K562 (cell line): ENCODE measurements around the gene CPZ. TPM values are rescaled to one million over a fixed set of nuclear protein-coding genes. Genes with fewer than 3 reads are reported as not detected.

Source experiments
- ATAC-seq: fragments of 200-7000 bp; cut with Tn5 transposase; 3 replicates; pipeline ENCODE4 v1.9.1; 2020; ENCODE audit warnings: moderate library complexity
- BruUV-seq: library from RNA; stranded (reverse); fragments of 400-500 nt; replicated peaks from 2 replicates; lab custom pipeline; 2021; lab: Mats Ljungman, UMichigan
- CTCF ChIA-PET: fragments of 300-600 bp; formaldehyde crosslinking; extraction: SDS; loops from one replicate; lab custom pipeline; 2021; ENCODE audit warnings: low intra/inter-chr PET ratio; lab: Yijun Ruan, JAX
- POLR2A ChIA-PET: fragments of 300-600, 350-650 bp; sonication (Branson Sonifier 250); formaldehyde crosslinking; extraction: SDS; loops from one replicate; lab custom pipeline; 2021; ENCODE audit warnings: antibody characterized with exemption, inconsistent platforms; lab: Yijun Ruan, JAX
- DNase-seq, 4 experiments: peaks; one replicate each; pipeline versions ENCODE4 v3.0.0 to v3.0.0-alpha.2; 2011 to 2018; ENCODE audit warnings: low spot score in 3 of 4, mixed read lengths in 3 of 4; ENCODE audit errors: extremely low read depth in 1 of 4
- FAIRE-seq: peaks from 2 replicates; lab custom pipeline; 2011; peaks lifted over from hg19 to GRCh38; lab: Jason Lieb, UNC
- H2AFZ ChIP-seq: 2 replicates; pipeline ENCODE4 v1.6.0; 2011; ENCODE audit warnings: low read depth, low read length, control low read depth, inconsistent platforms
- H3K27ac ChIP-seq: fragments of 200-600 bp; 3 replicates; pipeline ENCODE4 v1.8.0; 2011; ENCODE audit warnings: low read depth, mild to moderate bottlenecking, control low read depth, inconsistent platforms, low read length, moderate library complexity, mixed read lengths; ENCODE audit errors: extremely low read depth
- H3K27me3 ChIP-seq, 2 experiments: fragments of 300-600 bp in 1 of 2; 2 replicates in 1 of 2; 3 replicates in 1 of 2; pipeline versions ENCODE4 v1.6.0 to v1.8.0; 2011; ENCODE audit warnings: inconsistent platforms in 2 of 2, low read length in 2 of 2, mild to moderate bottlenecking in 1 of 2, mixed read lengths in 1 of 2, moderate library complexity in 1 of 2; ENCODE audit not compliant: control insufficient read depth in 2 of 2, insufficient read depth in 2 of 2
- H3K36me3 ChIP-seq: fragments of 300-600 bp; 3 replicates; pipeline ENCODE4 v1.8.0; 2011; ENCODE audit warnings: mild to moderate bottlenecking, low read length, inconsistent platforms; ENCODE audit not compliant: control insufficient read depth, insufficient read depth
- H3K4me1 ChIP-seq, 2 experiments: fragments of 200-600 bp in 1 of 2; replicated peaks in 1 of 2; 2 replicates in 1 of 2; 3 replicates in 1 of 2; pipeline versions ENCODE4 v1.5.1 to v1.8.0; 2011; ENCODE audit warnings: inconsistent platforms in 2 of 2, low read length in 2 of 2, mild to moderate bottlenecking in 1 of 2, mixed read lengths in 1 of 2, moderate library complexity in 1 of 2; ENCODE audit not compliant: control insufficient read depth in 2 of 2, insufficient read depth in 2 of 2
- H3K4me2 ChIP-seq: 2 replicates; pipeline ENCODE4 v1.6.1; 2011; ENCODE audit warnings: low read length, control low read depth, inconsistent platforms, mixed read lengths; ENCODE audit not compliant: insufficient read depth
- H3K4me3 ChIP-seq: fragments of 200-600 bp; sonication (generic), shearing (Covaris generic); 2 replicates; pipeline ENCODE4 v1.5.1; 2016; ENCODE audit warnings: control low read depth, inconsistent platforms
- H3K79me2 ChIP-seq: fragments of 200-600 bp; 3 replicates; pipeline ENCODE4 v1.8.0; 2011; ENCODE audit warnings: low read length, inconsistent platforms; ENCODE audit not compliant: control insufficient read depth, insufficient read depth
- H3K9ac ChIP-seq, 2 experiments: 2 replicates each; pipeline versions ENCODE4 v1.6.0 to v1.6.1; 2011; ENCODE audit warnings: low read depth in 2 of 2, low read length in 2 of 2, control low read depth in 1 of 2, inconsistent platforms in 1 of 2, mild to moderate bottlenecking in 1 of 2, mixed read lengths in 1 of 2; ENCODE audit not compliant: insufficient read depth in 1 of 2
- H3K9me1 ChIP-seq: one replicate; pipeline ENCODE4 v1.6.0; 2011; ENCODE audit warnings: inconsistent platforms, mild to moderate bottlenecking, low read length, moderate library complexity; ENCODE audit not compliant: control insufficient read depth, insufficient read depth
- H3K9me3 ChIP-seq: replicated peaks from 2 replicates; pipeline ENCODE4 v1.5.1; 2011; ENCODE audit warnings: low read depth, low read length, inconsistent platforms; ENCODE audit not compliant: control insufficient read depth, insufficient read depth
- H4K20me1 ChIP-seq: replicated peaks from 2 replicates; pipeline ENCODE4 v1.6.1; 2011; ENCODE audit warnings: low read length, inconsistent platforms, mixed read lengths; ENCODE audit not compliant: control insufficient read depth, insufficient read depth
- AFF1 ChIP-seq, 2 experiments: fragments of 450-650 bp; IDR thresholded peaks; 2 replicates each; pipeline ENCODE4 v1.6.1; 2018; ENCODE audit warnings: mild to moderate bottlenecking in 2 of 2, low read depth in 1 of 2; ENCODE audit not compliant: partially characterized antibody in 2 of 2
- EWSR1 ChIP-seq: fragments of 450-650 bp; IDR thresholded peaks from 2 replicates; pipeline ENCODE4 v1.6.1; 2018; ENCODE audit warnings: borderline replicate concordance, mild to moderate bottlenecking, low read depth, moderate library complexity; ENCODE audit not compliant: partially characterized antibody
- FOXA3 ChIP-seq, 2 experiments: fragments of 450-650 bp in 1 of 2; sonication (generic) in 1 of 2; formaldehyde crosslinking; IDR thresholded peaks in 1 of 2; conservative IDR thresholded peaks in 1 of 2; 2 replicates each; pipeline versions ENCODE4 v1.4.0 to v1.8.0; 2020 to 2022; ENCODE audit warnings: mild to moderate bottlenecking in 2 of 2, missing genetic modification reagents in 1 of 2
- HDAC8 ChIP-seq: fragments of 450-650 bp; IDR thresholded peaks from 2 replicates; pipeline ENCODE4 v1.6.1; 2016; ENCODE audit warnings: mild to moderate bottlenecking, missing genetic modification characterization, moderate library complexity, missing compliant biosample characterization
- MEF2A ChIP-seq: IDR thresholded peaks from 2 replicates; pipeline ENCODE4 v1.6.1; 2011; ENCODE audit warnings: low read depth, mild to moderate bottlenecking, low read length, moderate library complexity; ENCODE audit not compliant: control insufficient read depth
- MIER1 ChIP-seq: fragments of 450-650 bp; IDR thresholded peaks from 2 replicates; pipeline ENCODE4 v1.6.1; 2016; ENCODE audit warnings: antibody characterized with exemption, mild to moderate bottlenecking, low read depth
- PKNOX1 ChIP-seq: fragments of 450-650 bp; IDR thresholded peaks from 2 replicates; pipeline ENCODE4 v1.6.1; 2016
- PURB ChIP-seq: sonication (generic); formaldehyde crosslinking; IDR thresholded peaks from 2 replicates; pipeline ENCODE4 v1.9.0; 2021; ENCODE audit warnings: low read depth, mild to moderate bottlenecking, missing genetic modification reagents
- TCF3 ChIP-seq: sonication (generic); formaldehyde crosslinking; IDR thresholded peaks from 2 replicates; pipeline ENCODE4 v1.4.0; 2020; ENCODE audit warnings: mild to moderate bottlenecking, missing genetic modification reagents
- TFAP4 ChIP-seq: sonication (generic); formaldehyde crosslinking; IDR thresholded peaks from 2 replicates; pipeline ENCODE4 v1.8.0; 2022; ENCODE audit warnings: missing genetic modification reagents, mild to moderate bottlenecking, moderate library complexity, borderline replicate concordance
- ZNF764 ChIP-seq: fragments of 250-450 bp; sonication (Bioruptor Pico); IDR thresholded peaks from 2 replicates; pipeline ENCODE4 v1.4.0; 2020; ENCODE audit warnings: low read depth, mild to moderate bottlenecking, moderate library complexity
- ZNF780A ChIP-seq: fragments of 250-450 bp; sonication (Bioruptor Pico); IDR thresholded peaks from 2 replicates; pipeline ENCODE4 v1.5.0; 2021; ENCODE audit warnings: mild to moderate bottlenecking
- WGBS: fragments of 100-300 bp; shearing (Covaris generic); methylation state at CpG from one replicate; pipeline ENCODE4 v1.1.6; 2016; ENCODE audit warnings: low coverage, mixed read lengths; ENCODE audit not compliant: insufficient coverage; ENCODE audit errors: missing lambda C conversion rate; 5-methylcytosine and 5-hydroxymethylcytosine counted together
- in situ Hi-C: fragments of 300-500 bp; cut with MboI; formaldehyde crosslinking; loops from 4 replicates; pipeline ENCODE4 v1.15.0; 2018; ENCODE audit warnings: inconsistent platforms, mixed read lengths
- intact Hi-C: fragments of 100-400 bp; cut with micrococcal nuclease; formaldehyde crosslinking; loops from 2 replicates; pipeline ENCODE4 v1.14.2; 2022
- polyA plus RNA-seq, 8 experiments: library from polyadenylated mRNA; depleted of rRNA in 4 of 8; stranded (reverse) in 5 of 8; unstranded in 3 of 8; fragments of >200 nt; fragmentation: Nextera tagmentation in 2 of 8; fragmentation: Illumina TruSeq in 1 of 8; extraction: Ambion mirVana in 2 of 8; extraction: Trizol in 1 of 8; gene quantifications; 2 replicates each; pipeline versions ENCODE4 v1.2.1 to v1.2.3, GENCODE V29; 2011 to 2014; ENCODE audit warnings: inconsistent platforms in 1 of 8, missing spikeins in 1 of 8
- total RNA-seq, 7 experiments: library from RNA; depleted of rRNA in 6 of 7; stranded (reverse); fragments of >200 nt in 6 of 7; fragmentation: Illumina TruSeq in 2 of 7; extraction: Trizol in 2 of 7; gene quantifications; 2 replicates each; pipeline versions ENCODE4 v1.2.1 to v1.2.3, GENCODE V29; 2011 to 2021; ENCODE audit warnings: low replicate concordance in 1 of 7

CPZ gene
- total and polyA plus RNA-seq, 9 of the 15 experiments (the other 6 are each of a cell fraction or from before 2014, with no cell fraction given) = 0.06 to 2.2 (median 1.2) TPM; not detected in 1

GRCh38 chr4:8656711-8657380, 64.3 kb downstream of the CPZ start:
- H3K9me1 ChIP-seq = no peaks in the 10 kb centered on the region
- intact Hi-C loops = no loop called here
- no peak overlapping the region for H3K27ac ChIP-seq
- FAIRE-seq (no peak), DNase-seq (no peak)
- H3K9ac ChIP-seq = no peak overlapping the region; a peak in 1 of 4 replicates
- H3K9me3 ChIP-seq = no peaks in the 10 kb centered on the region
- TF ChIP-seq FOXA3 (CRISPR knock-in tag; conservative IDR thresholded peaks at IDR 0.05 in 1 of 2, IDR thresholded peaks at IDR 0.05 in 1 of 2) (no peak), TCF3 (CRISPR knock-in tag) (no peak), ZNF780A (CRISPR knock-in tag) (no peak), PURB (CRISPR knock-in tag) (no peak), PKNOX1 (no peak), AFF1 (IDR thresholded peaks at IDR 0.05; ENCODE audit: low read depth in 1 of 2, partially characterized antibody in 2 of 2) (no peak), HDAC8 (tag) (no peak), TFAP4 (no peak), MEF2A (no peak), EWSR1 (no peak), MIER1 (no peak), ZNF764 (no peak)
- TF ChIP-seq, all 486 proteins: peak for 0
- Histone ChIP-seq H3K36me3 (no peaks in the 10 kb centered on the region), H3K79me2 (no peaks in the 10 kb centered on the region), H3K4me1 (no peaks in the 10 kb centered on the region), H3K4me2 (no peak overlapping the region), H3K27me3 (peaks cover 5 to 43% of the 10 kb centered on the region in 2 experiments; a peak in 3 of 5 replicates), H2AFZ (no peak overlapping the region), H4K20me1 (no peaks in the 10 kb centered on the region; the same call in 1 of the 2 replicates), H3K4me3 (no peak overlapping the region)
- CTCF ChIA-PET = no interaction called here
- in situ Hi-C loops = no loop called here
- WGBS = under 1% methylated on average over 17 of the region's 17 CpGs
- POLR2A ChIA-PET = no interaction called here
- no peak for ATAC-seq
- no TSS peak for BruUV-seq
